Stimulated activated CD4-positive, alpha-beta T cell treated with anti-CD3 and anti-CD28 coated beads, Interleukin-1b, Interleukin-23, amount 100 ng/mL, for 4 hours (primary cell): ENCODE data around the gene ABCB10.
"Not testable (repeated sequence)": the region's sequence is repeated elsewhere in the genome, so short reads cannot be mapped to it uniquely, and the experiment has no call there.

Experiments
- DNase-seq, 2 donors: peaks; one replicate each; pipeline ENCODE4 v3.0.0-alpha.2; 2020; ENCODE audit warnings: low read depth in 2 of 2

ABCB10 gene

DNA sequence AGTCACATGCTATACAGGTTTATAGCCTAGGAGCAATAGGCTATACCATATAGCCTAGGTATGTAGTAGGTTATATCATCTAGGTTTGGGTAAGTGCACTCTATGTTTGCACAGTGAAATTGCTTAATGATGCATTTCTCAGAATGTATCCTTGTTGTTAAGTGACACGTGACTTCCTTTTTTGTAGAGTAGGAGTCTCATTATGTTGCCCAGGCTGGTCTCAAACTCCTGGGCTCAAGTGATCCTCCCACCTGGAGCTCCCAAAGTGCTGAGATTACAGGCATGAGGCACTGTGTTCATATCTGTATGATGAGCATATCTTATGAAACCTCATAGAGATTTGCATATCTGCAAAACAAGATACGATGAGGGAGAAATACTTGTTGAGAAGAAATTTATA is 13.8 kb upstream of the ABCB10 start:
- no peak for DNase-seq

GRCh38 chr1:229570891-229571516 is 12.5 kb upstream of the ABCB10 start:
- DNase-seq, result no peak

DNA sequence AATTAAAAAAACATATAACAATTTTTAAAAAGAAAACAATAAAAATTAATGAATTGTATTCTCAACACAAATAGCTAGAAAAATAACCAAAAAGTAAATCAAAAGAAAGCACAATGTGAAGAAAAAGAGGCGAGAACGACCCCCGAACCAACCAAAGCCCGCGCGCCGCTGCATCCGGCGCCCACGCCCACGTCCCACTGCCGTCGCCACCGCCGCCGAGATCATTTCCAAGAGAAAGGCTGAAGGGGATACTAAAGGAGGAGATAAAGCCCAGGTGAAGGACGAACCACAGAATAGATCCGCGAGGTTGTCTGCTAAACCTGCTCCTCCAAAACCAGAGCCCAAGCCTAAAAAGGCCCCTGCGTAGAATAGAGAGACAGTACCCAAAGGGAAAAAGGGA is 11.8 kb upstream of the ABCB10 start:
- DNase-seq, result no peak

GRCh38 chr1:229567109-229567868 is 8.8 kb upstream of the ABCB10 start:
- no peak for DNase-seq

GRCh38 chr1:229563701-229564100 is 5.2 kb upstream of the ABCB10 start:
- DNase-seq, result no peak

DNA sequence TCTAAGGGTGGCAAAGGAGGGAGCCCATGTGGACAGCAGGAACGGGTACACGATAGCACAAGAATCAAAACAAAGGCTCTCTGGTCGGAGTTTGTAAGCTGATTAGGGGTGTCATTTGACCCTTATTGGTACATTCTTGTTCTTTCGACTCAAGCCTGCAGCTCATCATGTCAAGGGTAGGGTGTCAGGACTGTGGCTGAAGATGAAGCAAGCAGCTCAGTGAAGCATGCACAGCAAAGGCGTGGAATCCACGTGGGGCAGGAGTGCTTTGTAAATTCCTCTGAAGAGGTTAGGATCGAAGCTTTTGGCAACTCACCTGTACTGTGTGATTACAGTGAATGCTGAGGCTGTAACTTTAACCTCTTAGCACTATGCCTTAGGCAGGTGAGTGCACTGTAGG is 4.7 kb upstream of the ABCB10 start:
- no peak for DNase-seq

GRCh38 chr1:229562686-229563085 is 4.2 kb upstream of the ABCB10 start:
- no peak for DNase-seq

DNA sequence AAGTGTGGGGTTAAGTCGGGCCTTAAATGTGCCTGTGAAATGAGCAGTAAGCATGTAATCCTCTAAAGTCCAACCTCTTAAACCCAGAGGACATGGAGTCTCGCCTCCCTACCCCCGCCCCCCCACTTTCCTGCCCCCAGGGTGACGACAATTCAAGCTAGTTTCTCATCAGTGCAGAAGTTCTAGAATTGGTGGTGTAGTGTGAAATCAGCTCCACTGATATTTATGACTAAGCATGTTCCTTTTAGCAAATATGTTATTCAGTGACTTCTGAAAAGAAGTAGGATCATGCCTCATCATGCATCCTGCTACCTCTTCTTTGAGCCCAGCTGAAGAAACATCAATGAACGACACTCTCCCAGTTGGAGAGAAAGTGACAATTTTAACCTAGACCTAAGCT is 2.6 kb upstream of the ABCB10 start:
- no peak for DNase-seq

GRCh38 chr1:229560124-229560523 is 1.6 kb upstream of the ABCB10 start:
- not testable (repeated sequence) for DNase-seq

- DNase-seq, result not testable (repeated sequence)
Measured at GRCh38 chr1:229559336-229559801, 862 bp upstream of the ABCB10 start.

DNA sequence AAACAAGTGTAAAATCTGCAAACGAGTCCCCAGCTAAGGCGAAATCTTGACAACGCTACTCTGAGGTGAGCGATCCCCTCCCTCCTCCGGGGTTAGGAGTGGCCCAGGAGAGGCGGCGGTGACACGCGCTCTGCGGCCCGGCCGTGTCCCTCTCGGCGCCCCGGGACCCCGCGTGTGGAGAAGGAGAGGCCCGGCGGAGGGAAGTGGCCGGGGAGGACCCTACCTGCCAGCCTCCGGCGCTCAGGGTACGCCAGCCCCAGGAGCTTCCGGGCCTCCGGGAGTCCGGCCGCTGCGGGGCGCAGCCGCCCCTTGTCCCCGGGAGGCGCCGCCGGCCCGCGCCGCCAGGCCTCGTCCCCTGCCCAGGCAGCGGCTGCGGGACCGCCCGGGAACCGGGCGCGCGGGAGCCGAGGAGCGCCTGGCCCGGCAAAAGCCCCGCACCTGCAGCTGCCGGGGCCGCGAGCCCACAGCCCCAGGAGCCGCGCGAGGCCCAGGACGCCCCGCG is 543 bp downstream of the ABCB10 start:
- peak; percentile 10 to 29 for DNase-seq

DNA sequence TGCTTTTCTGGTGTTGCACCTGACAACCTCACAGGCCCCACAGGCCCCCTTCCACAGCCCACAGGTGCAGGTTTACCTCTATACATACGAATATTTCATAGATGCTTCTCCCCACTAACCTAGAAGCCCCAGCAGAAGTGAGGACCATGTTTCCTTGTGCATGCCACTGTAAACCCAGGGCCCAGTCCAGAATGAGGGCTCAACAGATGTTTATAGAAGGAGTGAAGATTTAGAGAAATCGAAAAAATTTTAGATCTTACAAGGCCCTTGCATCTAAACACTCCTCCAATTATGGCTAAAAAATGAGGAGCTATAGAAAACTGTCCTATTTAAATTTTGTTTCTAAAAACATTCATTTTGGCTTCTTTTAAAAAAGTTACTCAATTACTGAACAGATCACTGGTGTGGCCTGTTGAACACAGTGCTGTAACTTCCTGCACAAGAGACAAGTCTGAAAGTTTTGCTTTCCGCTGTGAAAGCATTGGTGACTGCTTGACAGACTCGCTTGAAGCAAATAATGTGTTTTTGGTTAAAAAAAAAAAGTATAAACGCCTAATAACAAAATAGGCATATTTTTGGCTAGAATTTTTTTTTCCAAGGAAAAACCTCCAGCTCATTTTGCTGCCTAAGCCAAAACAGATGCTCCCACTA is 1.2 kb downstream of the ABCB10 start:
- no peak for DNase-seq

GRCh38 chr1:229554886-229555621 is 3.5 kb downstream of the ABCB10 start:
- DNase-seq, result no peak

- DNase-seq, result no peak
Measured at GRCh38 chr1:229553621-229554130, 4.8 kb downstream of the ABCB10 start.

DNA sequence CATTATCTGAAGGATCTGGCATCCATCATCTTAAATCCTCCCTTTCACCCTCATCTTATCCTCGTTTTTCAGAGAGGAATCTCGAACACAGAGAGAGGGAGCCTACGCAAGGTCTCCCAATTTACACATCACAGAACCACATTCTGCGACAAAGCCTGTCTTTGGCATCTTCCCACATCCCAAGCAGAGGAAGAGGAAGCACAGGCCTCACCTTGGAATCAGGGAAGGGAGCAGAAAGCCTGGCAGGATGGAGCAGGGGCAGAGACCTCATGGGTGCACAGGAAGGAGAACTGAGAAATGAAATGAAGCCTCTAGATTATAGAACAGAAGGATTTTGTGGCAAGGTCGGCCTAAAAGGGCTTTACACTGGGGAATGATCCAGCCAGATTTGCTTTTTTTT is 5.8 kb downstream of the ABCB10 start:
- no peak for DNase-seq

GRCh38 chr1:229550812-229551567 is 7.5 kb downstream of the ABCB10 start:
- DNase-seq, result no peak

- no peak for DNase-seq
Measured at GRCh38 chr1:229547542-229547941, 11.0 kb downstream of the ABCB10 start.

DNA sequence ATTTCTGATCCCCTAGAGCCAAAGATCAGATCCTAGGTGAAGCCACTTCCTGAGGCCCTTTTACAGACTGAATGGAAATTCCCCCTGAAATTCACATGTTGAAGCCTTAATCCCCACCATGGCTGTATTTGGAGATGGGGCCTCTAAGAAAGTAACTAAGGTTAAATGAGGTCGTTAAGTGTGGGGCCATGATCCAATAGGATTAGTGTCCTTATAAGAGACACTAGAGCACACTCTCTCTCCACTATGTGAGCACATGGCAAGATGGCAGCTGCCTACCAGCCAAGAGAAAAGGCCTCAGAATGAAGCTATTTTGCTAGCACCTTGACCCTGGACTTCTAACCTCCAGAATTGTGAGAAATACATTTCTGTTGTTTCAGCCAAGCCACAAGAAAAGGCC is 13.9 kb downstream of the ABCB10 start:
- DNase-seq, result no peak

DNA sequence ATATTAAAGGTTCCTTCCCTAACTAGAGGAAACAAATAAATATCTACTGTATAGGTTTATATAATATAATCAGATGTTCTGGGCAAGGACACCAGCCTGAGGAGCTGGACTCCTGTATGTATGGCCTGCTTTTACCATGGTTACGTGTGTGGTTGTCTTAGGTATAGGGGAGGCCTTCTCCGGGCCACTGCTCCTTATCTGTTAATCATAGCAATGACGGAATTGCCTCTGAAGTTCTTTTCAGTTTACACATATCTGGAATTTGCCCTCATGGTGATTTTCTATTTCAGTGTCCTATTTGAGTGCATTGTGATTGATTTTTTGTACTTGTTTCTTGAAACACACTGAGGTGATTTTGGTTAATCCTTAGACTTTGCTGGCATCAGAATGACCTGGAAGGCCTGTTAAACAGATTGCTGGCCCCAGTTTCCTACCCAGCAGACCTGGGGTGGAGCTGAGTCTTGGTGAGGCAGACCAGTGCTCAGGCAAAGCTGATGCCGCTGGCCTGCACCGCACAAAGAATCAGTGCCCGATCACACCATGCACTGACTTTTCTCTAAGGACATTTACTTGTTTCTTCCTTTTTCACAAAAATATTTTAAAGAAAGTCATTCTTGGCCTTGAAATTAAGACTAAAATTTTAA is 18.5 kb downstream of the ABCB10 start:
- DNase-seq, result no peak

- DNase-seq, result no peak
Measured at GRCh38 chr1:229538945-229539344, 19.6 kb downstream of the ABCB10 start.

DNA sequence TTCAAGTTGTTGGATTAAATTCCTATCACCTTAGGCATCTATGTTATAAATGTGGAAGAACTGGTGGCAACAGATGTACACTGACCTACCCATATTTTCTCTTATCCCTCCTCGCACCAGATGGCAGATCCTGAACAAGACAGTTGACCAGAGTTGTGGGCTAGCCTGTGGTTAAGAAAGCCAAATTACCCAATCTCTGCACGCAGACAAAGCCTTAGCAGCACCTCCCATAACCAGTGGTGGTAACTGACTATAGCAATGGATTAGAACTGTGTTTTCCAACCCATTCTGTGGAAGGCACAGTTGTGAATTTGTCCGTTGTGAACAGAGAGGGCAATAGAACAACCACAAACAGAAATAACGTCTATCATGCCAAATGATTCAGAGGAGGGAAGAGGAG is 20.6 kb downstream of the ABCB10 start:
- DNase-seq, result no peak
